IMR-90 (cell line): Measurements from ENCODE around the gene TRAF6. TPM values are rescaled to one million over a fixed set of nuclear protein-coding genes. Genes with fewer than 3 reads are reported as not detected.

Experiments
- ATAC-seq: fragments of 200-7000 bp; cut with Tn5 transposase; 2 replicates; pipeline ENCODE4 v1.9.1; 2020; ENCODE audit warnings: low read depth, mild to moderate bottlenecking, moderate library complexity
- BruUV-seq: library from RNA; stranded (reverse); fragments of 400-500 nt; replicated peaks from 2 replicates; lab custom pipeline; 2021; lab: Mats Ljungman, UMichigan
- CTCF ChIA-PET: fragments of 300-600 bp; formaldehyde crosslinking; extraction: SDS; loops from one replicate; lab custom pipeline; 2021; ENCODE audit warnings: antibody characterized with exemption; lab: Yijun Ruan, JAX
- POLR2A ChIA-PET: fragments of 300-600 bp; sonication (Branson Sonifier 250); formaldehyde crosslinking; loops from one replicate; lab custom pipeline; 2022; ENCODE audit warnings: antibody characterized with exemption; ENCODE audit not compliant: unreplicated experiment; lab: Charles Lee
- DNase-seq: peaks from one replicate; pipeline ENCODE4 v3.0.0; 2013
- H2AFZ ChIP-seq: replicated peaks from 2 replicates; pipeline ENCODE3; 2013; ENCODE audit warnings: low read length, mild to moderate bottlenecking; ENCODE audit not compliant: poor library complexity
- H2AK5ac ChIP-seq: 2 replicates; pipeline ENCODE4 v1.6.1; 2013; ENCODE audit warnings: low read depth, low read length, inconsistent platforms
- H2AK9ac ChIP-seq: replicated peaks from 2 replicates; pipeline ENCODE3; 2013; ENCODE audit warnings: mild to moderate bottlenecking, low read depth, low read length, moderate library complexity; ENCODE audit not compliant: poor library complexity
- H2BK120ac ChIP-seq: 2 replicates; pipeline ENCODE4 v1.6.1; 2013; ENCODE audit warnings: low read depth, low read length, inconsistent platforms
- H2BK15ac ChIP-seq: 3 replicates; pipeline ENCODE4 v1.6.1; 2013; ENCODE audit warnings: low read depth, low read length, inconsistent platforms
- H2BK20ac ChIP-seq: 2 replicates; pipeline ENCODE4 v1.6.1; 2013; ENCODE audit warnings: low read depth, mild to moderate bottlenecking, inconsistent platforms, low read length, moderate library complexity
- H2BK5ac ChIP-seq: 2 replicates; pipeline ENCODE4 v1.6.1; 2013; ENCODE audit warnings: mild to moderate bottlenecking, low read depth, low read length, inconsistent platforms; ENCODE audit not compliant: poor library complexity, severe bottlenecking
- H3K14ac ChIP-seq: replicated peaks from 2 replicates; pipeline ENCODE4 v1.6.1; 2013; ENCODE audit warnings: low read depth, low read length, inconsistent platforms
- H3K18ac ChIP-seq: 2 replicates; pipeline ENCODE4 v1.6.1; 2013; ENCODE audit warnings: low read depth, low read length, control low read depth
- H3K23ac ChIP-seq: 2 replicates; pipeline ENCODE4 v1.6.1; 2013; ENCODE audit warnings: low read depth, low read length, inconsistent platforms
- H3K27ac ChIP-seq: 2 replicates; pipeline ENCODE4 v1.5.1; 2013; ENCODE audit warnings: mild to moderate bottlenecking, control low read depth, low read length; ENCODE audit not compliant: insufficient read depth
- H3K27me3 ChIP-seq: 2 replicates; pipeline ENCODE4 v1.6.1; 2013; ENCODE audit warnings: low read length; ENCODE audit not compliant: control insufficient read depth, insufficient read depth
- H3K36me3 ChIP-seq: 2 replicates; pipeline ENCODE4 v1.6.1; 2013; ENCODE audit warnings: low read length, mixed read lengths; ENCODE audit not compliant: control insufficient read depth, insufficient read depth
- H3K4ac ChIP-seq: 2 replicates; pipeline ENCODE4 v1.6.1; 2013; ENCODE audit warnings: low read depth, low read length, inconsistent platforms
- H3K4me1 ChIP-seq: 2 replicates; pipeline ENCODE4 v1.6.1; 2013; ENCODE audit warnings: low read length, mixed read lengths; ENCODE audit not compliant: control insufficient read depth, insufficient read depth
- H3K4me2 ChIP-seq: 2 replicates; pipeline ENCODE4 v1.6.1; 2013; ENCODE audit warnings: low read depth, mild to moderate bottlenecking, control low read depth, low read length, moderate library complexity
- H3K4me3 ChIP-seq: 2 replicates; pipeline ENCODE4 v1.5.1; 2013; ENCODE audit warnings: low read depth, mild to moderate bottlenecking, control low read depth, low read length, moderate library complexity; ENCODE audit not compliant: insufficient read depth
- H3K56ac ChIP-seq: 2 replicates; pipeline ENCODE4 v1.6.1; 2013; ENCODE audit warnings: low read length, inconsistent platforms; ENCODE audit not compliant: insufficient read depth; ENCODE audit errors: extremely low read depth
- H3K79me1 ChIP-seq, 2 experiments: 2 replicates each; pipeline ENCODE4 v1.6.1; 2013; ENCODE audit warnings: low read length in 2 of 2, inconsistent platforms in 1 of 2, low read depth in 1 of 2
- H3K9ac ChIP-seq: 2 replicates; pipeline ENCODE4 v1.6.1; 2013; ENCODE audit warnings: low read depth, low read length, control low read depth
- H3K9me1 ChIP-seq: 2 replicates; pipeline ENCODE4 v1.6.1; 2013; ENCODE audit warnings: low read length, inconsistent platforms; ENCODE audit not compliant: insufficient read depth
- H3K9me3 ChIP-seq: 2 replicates; pipeline ENCODE4 v1.6.1; 2013; ENCODE audit warnings: low read length; ENCODE audit not compliant: control insufficient read depth, insufficient read depth
- H4K20me1 ChIP-seq: 2 replicates; pipeline ENCODE4 v1.6.1; 2013; ENCODE audit warnings: low read length, inconsistent platforms; ENCODE audit not compliant: insufficient read depth
- H4K5ac ChIP-seq: 2 replicates; pipeline ENCODE4 v1.6.1; 2013; ENCODE audit warnings: mild to moderate bottlenecking, low read depth, low read length, control low read depth
- H4K8ac ChIP-seq, 2 experiments: 2 replicates each; pipeline ENCODE4 v1.6.1; 2013; ENCODE audit warnings: low read depth in 2 of 2, low read length in 2 of 2, control low read depth in 1 of 2, inconsistent platforms in 1 of 2
- H4K91ac ChIP-seq: 2 replicates; pipeline ENCODE4 v1.6.1; 2013; ENCODE audit warnings: low read depth, low read length, inconsistent platforms; ENCODE audit not compliant: insufficient read depth
- BHLHE40 ChIP-seq: fragments of 150-350 bp; IDR thresholded peaks from 2 replicates; pipeline ENCODE4 v1.6.1; 2016; ENCODE audit warnings: mild to moderate bottlenecking, low read depth, low read length
- CEBPB ChIP-seq: IDR thresholded peaks from 2 replicates; pipeline ENCODE4 v1.6.1; 2012; ENCODE audit warnings: low read depth, low read length, improper control_type of control experiment
- CTCF ChIP-seq: conservative IDR thresholded peaks from 2 replicates; pipeline ENCODE4 v1.5.1; 2012; ENCODE audit warnings: mild to moderate bottlenecking, low read depth, low read length, improper control_type of control experiment
- MXI1 ChIP-seq: IDR thresholded peaks from 2 replicates; pipeline ENCODE4 v1.6.1; 2012; ENCODE audit warnings: low read depth, mild to moderate bottlenecking, low read length, moderate library complexity, borderline replicate concordance
- POLR2A ChIP-seq: IDR thresholded peaks from 2 replicates; pipeline ENCODE4 v1.6.1; 2012; ENCODE audit warnings: mild to moderate bottlenecking, low read depth, low read length
- RFX5 ChIP-seq: IDR thresholded peaks from 2 replicates; pipeline ENCODE4 v1.8.0; 2012; ENCODE audit warnings: low read depth, mild to moderate bottlenecking, low read length, moderate library complexity
- WGBS, 2 experiments: methylation state at CpG; one replicate each; pipeline versions ENCODE4 v1.1.5 to v1.1.7; 2013; ENCODE audit warnings: missing lambda C conversion rate in 2 of 2; ENCODE audit not compliant: insufficient read length in 1 of 2; ENCODE audit errors: extremely low coverage in 2 of 2; 5-methylcytosine and 5-hydroxymethylcytosine counted together
- dilution Hi-C: fragments of 300-500 bp; cut with HindIII; formaldehyde crosslinking; loops from one replicate; pipeline ENCODE4 v1.14.3; 2018; ENCODE audit warnings: low sequenced_read_pairs; ENCODE audit not compliant: unreplicated experiment
- in situ Hi-C: fragments of 300-500 bp; cut with MboI; formaldehyde crosslinking; loops from 3 replicates; pipeline ENCODE4 v1.14.3; 2019; ENCODE audit warnings: low sequenced_read_pairs, inconsistent platforms, mixed read lengths
- intact Hi-C: fragments of 100-400 bp; cut with micrococcal nuclease; formaldehyde crosslinking; loops from 2 replicates; pipeline ENCODE4 v1.10.0; 2022
- polyA plus RNA-seq, 3 experiments: library from polyadenylated mRNA; depleted of rRNA; stranded (reverse); fragments of >200 nt; gene quantifications; 2 replicates each; pipeline ENCODE4 v1.2.3, GENCODE V29; 2012; ENCODE audit warnings: low replicate concordance in 1 of 3
- total RNA-seq: library from RNA; depleted of rRNA; stranded (reverse); fragments of >200 nt; gene quantifications from 2 replicates; pipeline ENCODE4 v1.2.3, GENCODE V29; 2012

TRAF6 gene
- total and polyA plus RNA-seq, 2 of the 4 experiments (the other 2 are of a cell fraction) = 6.0 to 17.6 TPM

GRCh38 chr11:36456156-36456555 lies 53.9 kb downstream of the TRAF6 start:
- Histone ChIP-seq H2BK15ac (peak overlapping the region; percentile 98), H3K56ac (peak overlapping the region; percentile 92), H3K36me3 (no peaks in the 10 kb centered on the region), H4K8ac (peak overlapping the region; percentile 92 to 96), H3K4me1 (peaks cover 34% of the 10 kb centered on the region), H3K9ac (peak overlapping the region; percentile 65), H2BK20ac (peak overlapping the region; percentile 95), H3K27me3 (no peaks in the 10 kb centered on the region), H3K27ac (peak overlapping the region; percentile 95), H3K9me3 (no peaks in the 10 kb centered on the region), H3K23ac (peak overlapping the region; percentile 89), H4K91ac (peak overlapping the region; percentile 98), H2BK5ac (peak overlapping the region; percentile 94), H3K9me1 (peaks cover 33% of the 10 kb centered on the region), H2BK120ac (peak overlapping the region; percentile 97), H3K4ac (peak overlapping the region; percentile 97), H4K20me1 (no peaks in the 10 kb centered on the region), H3K4me2 (peak overlapping the region; percentile 24), H2AFZ (peak overlapping the region; percentile 95), H3K79me1 (peaks cover 0 to 9% of the 10 kb centered on the region in 2 experiments; a peak in 1 of 4 replicates), H4K5ac (peak overlapping the region; percentile 94), H3K14ac (peak overlapping the region; percentile 95), H3K18ac (peak overlapping the region; percentile 89), H2AK9ac (peak overlapping the region; percentile 92), H2AK5ac (peak overlapping the region; percentile 96), H3K4me3 (no peak overlapping the region)
- ATAC-seq = peak; percentile 38
- DNase-seq = no peak
- in situ Hi-C loops (loop anchor here (25.0 kb wide), 1 partner anchor 844 kb away; the partner anchor contains the start of gene FJX1), intact Hi-C loops (loop anchor here (5.0 kb wide), 1 partner anchor 79 kb away; no protein-coding TSS in a partner anchor), dilution Hi-C loops (no loop called here)
- TF ChIP-seq MXI1 (no peak), CTCF (no peak), RFX5 (no peak), POLR2A (no peak), BHLHE40 (no peak), CEBPB (no peak)
- ChIA-PET POLR2A (interaction anchor here (0.6 to 0.7 kb wide), 3 partner anchors 35 to 50 kb away, joined by 3 to 10 read pairs (median 4); no protein-coding TSS in a partner anchor), CTCF (interaction anchor here (2.5 kb wide), 1 partner anchor 22 kb away, joined by 10 read pairs; no protein-coding TSS in a partner anchor)
- no TSS peak for BruUV-seq
- WGBS, 2 experiments = 40% methylated on average over 1 of the region's 6 CpGs; no CpG with 5 or more reads in 1 of the 2 experiments
